ENCODE data around the gene MVP.

MVP gene

DNA sequence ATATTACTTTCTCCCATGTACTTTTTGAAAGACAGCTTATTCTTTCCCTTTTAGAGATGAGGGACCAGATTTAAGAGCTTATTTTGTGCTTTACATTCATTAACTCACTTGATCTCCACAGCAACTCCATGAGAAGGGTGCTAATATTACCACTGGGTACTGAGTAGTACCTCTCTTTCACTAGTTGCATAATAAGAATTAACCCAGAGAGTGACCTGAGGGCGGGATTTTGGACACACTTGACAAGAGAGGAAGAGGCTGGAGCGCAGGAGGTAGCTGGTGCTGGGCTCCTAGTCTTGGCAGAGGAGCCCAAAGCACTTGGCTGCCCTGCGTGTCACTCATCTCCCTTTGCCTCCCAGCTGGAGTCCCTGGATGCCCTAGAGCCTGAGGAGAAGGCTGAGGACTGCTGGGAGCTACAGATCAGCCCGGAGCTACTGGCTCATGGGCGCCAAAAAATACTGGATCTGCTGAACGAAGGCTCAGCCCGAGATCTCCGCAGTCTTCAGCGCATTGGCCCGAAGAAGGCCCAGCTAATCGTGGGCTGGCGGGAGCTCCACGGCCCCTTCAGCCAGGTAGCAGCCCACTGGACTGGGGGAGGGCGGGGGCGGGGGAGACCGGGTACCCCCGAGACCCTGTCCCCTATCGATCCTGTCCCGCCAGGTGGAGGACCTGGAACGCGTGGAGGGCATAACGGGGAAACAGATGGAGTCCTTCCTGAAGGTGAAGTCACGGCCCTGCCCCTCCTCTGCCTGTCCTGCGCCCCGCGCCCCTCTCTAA is 15.6 kb upstream of the MVP start:
- peak; percentile 32 to 64 for DNase-seq

DNA sequence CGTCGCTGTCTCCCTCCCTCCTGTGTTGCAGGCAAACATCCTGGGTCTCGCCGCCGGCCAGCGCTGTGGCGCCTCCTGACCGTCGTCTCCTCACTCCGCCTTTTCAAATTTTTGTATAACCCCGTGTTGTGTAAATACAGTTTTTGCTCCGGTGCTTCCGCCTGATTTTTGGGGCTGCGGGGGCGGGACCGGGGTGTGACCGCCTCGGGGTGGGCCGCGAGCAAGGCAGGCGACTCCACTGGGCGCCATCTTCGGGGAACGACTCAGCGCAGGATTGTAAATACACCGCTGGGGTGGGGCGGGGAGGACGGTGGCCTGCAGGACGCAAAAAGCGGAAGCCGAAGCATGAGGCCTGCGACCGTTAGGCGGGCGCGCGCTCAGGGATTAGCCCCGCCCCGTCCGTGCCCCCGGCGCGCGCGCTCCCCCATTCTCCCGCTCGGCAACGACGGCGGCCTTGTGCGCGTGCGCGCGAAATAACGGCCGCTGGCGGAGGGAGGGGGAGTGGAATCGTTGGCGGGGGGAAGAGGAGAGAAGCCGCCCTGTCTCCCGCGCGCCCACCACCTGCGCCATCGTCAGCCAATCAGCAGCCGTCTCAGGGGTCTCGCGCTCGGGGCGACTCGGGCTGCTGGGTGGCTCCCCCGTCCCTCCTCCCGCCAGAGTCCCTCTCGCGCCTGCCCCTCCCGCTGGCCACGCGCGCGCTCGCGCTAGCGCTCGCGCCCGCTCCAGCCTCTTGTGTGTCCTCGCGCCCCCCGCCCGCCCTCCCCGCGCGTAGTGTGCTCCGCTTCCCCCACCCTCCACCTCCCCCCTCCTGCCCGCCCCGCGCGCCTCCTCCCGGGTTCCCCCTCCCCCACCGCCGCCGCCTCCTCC is 14.8 kb upstream of the MVP start:
- peak; percentile 99 for DNase-seq

DNA sequence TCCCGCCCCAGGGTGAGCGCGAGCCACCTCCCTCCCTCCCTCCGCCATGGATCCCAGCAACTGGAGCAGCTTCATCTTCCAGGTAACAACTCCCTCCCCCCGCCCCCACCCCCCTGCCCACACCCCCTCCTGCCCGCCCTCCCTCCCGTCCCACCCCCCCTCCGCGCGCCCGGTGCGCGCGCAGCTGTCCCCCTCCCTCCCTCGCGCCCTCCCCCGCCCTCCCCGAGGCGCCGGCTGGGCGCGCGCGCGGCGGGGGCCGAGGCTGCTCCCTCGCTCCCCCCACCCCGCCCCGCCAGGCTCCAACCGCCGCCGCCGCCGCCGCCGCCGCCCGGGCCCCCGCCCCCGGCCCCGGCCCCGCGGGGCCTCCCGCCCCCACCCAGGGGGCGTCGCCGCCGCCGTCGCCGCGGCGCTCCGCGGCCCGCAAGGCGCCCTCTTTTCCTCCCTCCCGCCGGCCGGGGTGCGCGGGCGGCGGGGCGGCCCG is 14.1 kb upstream of the MVP start, which contains the start of gene MAZ:
TSS of gene MAZ (plus strand) at position 431 of the 481 bp plus-strand sequence. CDS start 173 bp downstream, outside the sequence.
- DNase-seq, result peak; percentile 85 to 95

DNA sequence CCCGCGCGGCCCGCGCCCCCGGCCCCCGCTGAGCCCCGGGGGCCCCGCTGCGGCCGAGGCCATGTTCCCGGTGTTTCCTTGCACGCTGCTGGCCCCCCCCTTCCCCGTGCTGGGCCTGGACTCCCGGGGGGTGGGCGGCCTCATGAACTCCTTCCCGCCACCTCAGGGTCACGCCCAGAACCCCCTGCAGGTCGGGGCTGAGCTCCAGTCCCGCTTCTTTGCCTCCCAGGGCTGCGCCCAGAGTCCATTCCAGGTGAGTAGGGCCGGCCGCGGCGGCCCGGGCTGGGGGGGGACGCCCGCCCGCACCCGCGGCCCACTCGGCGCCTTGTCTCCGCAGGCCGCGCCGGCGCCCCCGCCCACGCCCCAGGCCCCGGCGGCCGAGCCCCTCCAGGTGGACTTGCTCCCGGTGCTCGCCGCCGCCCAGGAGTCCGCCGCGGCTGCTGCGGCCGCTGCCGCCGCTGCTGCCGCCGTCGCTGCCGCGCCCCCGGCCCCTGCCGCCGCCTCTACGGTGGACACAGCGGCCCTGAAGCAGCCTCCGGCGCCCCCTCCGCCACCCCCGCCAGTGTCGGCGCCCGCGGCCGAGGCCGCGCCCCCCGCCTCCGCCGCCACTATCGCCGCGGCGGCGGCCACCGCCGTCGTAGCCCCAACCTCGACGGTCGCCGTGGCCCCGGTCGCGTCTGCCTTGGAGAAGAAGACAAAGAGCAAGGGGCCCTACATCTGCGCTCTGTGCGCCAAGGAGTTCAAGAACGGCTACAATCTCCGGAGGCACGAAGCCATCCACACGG is 13.4 kb upstream of the MVP start:
- DNase-seq, result peak; percentile 12 to 51

DNA sequence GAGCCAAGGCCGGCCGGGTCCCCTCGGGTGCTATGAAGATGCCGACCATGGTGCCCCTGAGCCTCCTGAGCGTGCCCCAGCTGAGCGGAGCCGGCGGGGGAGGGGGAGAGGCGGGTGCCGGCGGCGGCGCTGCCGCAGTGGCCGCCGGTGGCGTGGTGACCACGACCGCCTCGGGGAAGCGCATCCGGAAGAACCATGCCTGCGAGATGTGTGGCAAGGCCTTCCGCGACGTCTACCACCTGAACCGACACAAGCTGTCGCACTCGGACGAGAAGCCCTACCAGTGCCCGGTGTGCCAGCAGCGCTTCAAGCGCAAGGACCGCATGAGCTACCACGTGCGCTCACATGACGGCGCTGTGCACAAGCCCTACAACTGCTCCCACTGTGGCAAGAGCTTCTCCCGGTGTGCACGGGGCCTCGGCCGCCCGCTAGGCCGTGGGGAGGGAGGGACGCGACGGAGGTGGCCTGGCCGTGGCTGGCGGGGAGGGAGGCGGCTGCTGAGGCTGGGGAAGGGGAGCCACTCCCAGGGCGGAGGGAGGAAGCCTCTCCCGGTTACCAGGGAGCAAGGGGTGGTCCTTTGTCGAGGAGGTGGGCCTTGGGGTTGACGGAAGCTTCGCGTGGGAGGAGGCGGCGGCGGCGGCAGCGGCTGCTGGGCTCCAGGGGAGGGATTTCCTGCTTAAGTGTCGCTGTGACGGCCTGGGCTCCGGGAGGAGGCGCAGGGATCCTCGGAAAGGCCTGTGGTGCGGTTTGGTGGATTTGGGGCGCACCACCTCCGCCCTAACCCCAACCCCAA is 12.6 kb upstream of the MVP start:
- DNase-seq, result peak; percentile 87 to 88

DNA sequence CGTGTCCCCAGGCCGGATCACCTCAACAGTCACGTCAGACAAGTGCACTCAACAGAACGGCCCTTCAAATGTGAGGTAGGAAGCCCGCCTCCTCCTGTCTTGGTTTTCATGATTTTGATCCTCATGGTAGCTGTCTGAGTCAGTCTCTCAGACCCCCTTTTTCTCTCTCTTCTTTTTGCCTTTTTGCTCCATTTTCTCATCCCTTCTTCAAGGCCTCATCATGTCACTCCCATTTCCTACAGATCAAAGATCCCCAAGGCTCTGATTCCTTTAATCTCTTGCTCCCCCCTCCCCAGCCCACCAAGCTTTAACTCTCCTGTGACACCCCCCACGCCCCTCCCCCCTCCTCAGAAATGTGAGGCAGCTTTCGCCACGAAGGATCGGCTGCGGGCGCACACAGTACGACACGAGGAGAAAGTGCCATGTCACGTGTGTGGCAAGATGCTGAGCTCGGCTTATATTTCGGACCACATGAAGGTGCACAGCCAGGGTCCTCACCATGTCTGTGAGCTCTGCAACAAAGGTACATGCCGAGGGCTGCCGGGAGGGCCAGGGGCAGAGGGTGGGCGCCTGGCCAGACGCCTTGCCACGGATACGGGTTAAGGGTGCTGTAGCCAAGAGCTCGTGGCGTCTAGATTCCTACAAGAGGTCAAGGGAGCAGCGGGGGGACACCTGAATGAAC is 11.9 kb upstream of the MVP start:
- DNase-seq, result no peak

DNA sequence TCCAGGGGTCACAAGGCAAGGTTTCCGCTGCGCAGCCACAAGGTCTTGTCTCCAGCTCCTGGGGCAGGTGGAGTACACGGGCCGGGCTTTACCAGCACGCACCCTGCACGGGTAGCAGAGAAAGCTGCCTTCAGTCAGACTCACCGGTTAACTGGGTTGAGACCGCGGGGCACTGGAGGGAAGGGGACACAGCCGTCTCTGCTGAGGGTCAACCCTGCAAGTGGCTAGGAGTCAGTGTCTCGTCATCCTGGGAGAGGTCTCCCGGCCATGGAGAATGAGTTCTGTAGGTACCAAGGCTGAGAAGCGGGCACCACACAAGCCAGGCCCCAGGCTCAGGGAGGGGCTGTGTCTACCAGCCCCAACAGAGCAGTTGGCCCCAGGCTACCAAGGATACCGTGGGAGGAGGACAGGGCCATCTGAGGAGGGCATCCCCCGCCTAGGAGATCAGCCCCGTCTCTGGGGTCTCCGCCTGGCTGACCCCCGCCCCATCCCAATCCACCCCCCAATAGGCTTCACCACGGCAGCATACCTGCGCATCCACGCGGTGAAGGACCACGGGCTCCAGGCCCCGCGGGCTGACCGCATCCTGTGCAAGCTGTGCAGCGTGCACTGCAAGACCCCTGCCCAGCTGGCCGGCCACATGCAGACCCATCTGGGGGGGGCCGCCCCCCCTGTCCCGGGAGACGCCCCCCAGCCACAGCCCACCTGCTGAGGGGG is 11.1 kb upstream of the MVP start:
- DNase-seq, result no peak

DNA sequence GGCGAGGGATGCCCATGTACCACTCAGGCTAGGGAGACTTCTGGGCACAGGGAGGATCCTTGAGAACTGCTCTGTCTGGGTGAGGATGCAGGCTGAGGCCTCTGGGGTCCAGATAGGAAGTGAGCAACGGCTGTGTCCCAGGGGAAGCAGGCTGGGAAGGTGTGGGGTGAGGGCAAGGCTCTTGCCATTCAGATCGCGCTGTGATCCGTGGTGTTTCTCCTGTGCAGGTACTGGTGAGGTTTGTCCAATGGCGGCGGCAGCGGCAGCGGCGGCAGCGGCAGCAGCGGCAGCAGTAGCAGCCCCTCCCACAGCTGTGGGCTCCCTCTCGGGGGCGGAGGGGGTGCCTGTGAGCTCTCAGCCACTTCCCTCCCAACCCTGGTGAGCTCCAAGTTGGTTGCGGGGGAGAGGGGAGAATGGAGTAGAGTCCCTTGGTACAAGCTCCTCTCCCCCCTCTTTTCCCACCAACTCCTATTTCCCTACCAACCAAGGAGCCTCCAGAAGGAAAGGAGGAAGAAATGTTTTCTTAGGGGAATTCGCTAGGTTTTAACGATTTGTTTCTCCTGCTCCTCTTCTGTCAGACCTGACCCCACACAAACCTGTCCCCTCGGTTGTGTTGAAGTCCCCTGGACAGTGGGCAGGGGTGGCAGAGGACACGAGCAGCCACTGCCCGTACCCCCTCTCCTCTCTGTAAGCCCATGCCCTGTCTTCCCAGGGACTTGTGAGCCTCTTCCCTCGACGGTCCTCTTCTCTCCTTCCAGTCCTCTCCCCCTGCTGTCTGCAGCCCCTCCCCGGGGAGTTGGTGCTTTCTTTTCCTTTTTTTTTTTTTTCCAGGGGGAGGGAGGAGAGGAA is 10.2 kb upstream of the MVP start:
- DNase-seq, result no peak

DNA sequence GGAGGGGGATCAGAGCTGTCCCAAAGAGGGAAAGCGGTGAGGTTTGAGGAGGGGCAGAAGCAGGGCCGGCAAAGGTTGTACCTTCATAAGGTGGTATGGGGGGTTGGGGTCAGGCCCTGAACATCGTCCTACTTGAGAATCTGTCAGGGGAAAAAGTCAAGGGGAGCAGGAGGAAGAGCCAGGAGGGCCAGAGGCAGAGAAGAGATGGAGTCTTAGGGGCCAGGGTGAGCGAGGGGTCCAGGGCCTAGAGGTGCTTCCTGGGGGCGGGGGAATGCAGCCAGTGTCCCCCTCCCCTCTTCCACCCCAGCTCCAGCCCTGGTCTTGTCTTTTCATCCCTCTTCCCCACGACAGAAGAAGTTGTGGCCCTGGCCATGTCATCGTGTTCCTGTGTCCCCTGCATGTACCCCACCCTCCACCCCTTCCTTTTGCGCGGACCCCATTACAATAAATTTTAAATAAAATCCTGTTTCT is 9.5 kb upstream of the MVP start:
- no peak for DNase-seq

DNA sequence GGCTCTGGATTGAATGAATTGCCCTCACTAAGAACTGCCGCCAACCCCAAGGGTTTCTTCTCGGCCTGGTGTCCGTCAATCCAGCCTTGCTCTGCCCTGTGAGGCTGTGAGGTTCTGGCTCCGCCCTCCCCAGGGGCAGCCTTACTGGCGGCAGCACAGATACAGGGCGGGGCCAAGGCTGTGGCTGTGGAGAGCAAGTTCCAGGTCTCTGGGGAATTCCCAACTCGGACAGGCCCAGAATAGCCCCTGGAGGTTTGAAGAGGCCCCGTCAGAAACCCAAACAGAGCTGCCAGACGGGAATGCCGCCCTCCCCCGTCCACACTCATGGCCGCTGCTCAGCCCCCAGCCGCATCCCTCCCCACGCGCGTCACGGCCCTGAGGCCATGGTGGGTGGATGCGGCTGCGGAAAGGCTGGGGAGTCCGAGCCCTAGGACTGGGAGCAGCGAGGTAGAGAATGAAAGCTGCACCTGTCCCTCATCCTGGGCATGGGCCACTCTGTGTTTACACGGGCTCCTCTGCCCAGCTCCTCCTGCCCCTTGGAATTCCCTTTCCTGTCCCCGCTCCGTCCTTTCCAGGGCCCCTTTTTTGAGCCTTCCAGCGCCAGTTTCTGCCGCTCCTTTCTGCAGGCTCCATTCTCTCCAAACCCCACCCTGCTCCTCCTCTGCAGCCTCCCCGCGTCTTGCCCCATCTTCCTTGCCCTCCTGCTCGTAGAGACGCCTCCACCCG is 8.9 kb upstream of the MVP start:
- peak; percentile 89 to 96 for DNase-seq

DNA sequence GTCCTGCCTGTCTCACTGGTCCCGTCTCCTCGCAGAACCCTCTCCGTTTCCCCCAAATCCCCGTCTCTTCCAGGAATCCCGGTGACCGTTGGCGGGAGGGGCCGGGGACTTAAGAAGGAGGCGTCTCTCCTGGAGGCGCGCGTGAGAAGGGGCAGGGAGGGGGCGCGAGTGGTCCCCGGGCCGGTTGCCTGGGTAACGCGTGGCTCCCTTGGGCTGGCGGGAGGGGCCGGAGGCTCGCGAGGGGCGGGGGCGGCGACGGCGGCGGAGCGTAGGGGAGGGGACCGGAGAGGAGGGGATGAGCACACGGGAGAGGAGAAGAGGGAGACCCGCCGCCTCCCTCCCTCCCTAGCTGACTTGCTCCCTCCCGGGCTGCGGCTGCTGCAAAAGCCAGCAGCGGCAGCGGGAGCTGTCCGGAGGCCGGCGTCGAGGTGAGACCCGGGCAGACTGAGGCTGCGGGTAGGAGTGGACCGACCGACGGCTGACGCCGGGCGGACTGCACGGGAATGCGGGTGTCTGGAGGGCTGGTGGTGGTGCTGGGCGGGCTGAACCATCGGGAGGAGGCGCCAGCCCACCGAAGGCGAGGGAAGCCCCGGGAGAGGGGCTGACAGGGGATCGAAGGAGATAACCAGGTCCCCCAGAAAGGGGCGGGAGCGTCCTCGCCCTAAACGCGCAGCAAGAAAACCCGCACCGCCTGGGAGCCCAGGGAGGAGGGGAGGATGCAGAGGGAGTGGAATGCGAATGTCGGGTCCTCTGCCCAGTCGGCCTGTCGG is 8.2 kb upstream of the MVP start, which contains the start of gene PRRT2:
TSS of gene PRRT2 (plus strand) at position 298 of the 770 bp plus-strand sequence. CDS start 862 bp downstream, outside the sequence.
- DNase-seq, result peak; percentile 24 to 31

DNA sequence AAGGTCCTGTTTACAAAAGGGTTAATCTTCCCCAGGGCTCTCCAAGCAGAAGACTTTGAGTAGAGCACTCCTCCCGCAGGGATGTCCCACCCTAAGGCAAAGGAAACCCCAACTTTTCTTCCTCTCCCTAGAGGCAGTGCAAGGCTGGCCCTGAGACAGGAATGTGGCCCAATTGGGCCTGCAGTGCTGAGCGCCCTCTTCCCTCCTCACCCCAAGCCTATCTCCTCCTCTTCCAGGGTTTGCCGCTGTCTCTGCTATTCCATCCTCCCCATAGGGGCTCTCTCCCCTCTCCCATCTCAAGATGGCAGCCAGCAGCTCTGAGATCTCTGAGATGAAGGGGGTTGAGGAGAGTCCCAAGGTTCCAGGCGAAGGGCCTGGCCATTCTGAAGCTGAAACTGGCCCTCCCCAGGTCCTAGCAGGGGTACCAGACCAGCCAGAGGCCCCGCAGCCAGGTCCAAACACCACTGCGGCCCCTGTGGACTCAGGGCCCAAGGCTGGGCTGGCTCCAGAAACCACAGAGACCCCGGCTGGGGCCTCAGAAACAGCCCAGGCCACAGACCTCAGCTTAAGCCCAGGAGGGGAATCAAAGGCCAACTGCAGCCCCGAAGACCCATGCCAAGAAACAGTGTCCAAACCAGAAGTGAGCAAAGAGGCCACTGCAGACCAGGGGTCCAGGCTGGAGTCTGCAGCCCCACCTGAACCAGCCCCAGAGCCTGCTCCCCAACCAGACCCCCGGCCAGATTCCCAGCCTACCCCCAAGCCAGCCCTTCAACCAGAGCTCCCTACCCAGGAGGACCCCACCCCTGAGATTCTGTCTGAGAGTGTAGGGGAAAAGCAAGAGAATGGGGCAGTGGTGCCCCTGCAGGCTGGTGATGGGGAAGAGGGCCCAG is 7.3 kb upstream of the MVP start:
- DNase-seq, result no peak

DNA sequence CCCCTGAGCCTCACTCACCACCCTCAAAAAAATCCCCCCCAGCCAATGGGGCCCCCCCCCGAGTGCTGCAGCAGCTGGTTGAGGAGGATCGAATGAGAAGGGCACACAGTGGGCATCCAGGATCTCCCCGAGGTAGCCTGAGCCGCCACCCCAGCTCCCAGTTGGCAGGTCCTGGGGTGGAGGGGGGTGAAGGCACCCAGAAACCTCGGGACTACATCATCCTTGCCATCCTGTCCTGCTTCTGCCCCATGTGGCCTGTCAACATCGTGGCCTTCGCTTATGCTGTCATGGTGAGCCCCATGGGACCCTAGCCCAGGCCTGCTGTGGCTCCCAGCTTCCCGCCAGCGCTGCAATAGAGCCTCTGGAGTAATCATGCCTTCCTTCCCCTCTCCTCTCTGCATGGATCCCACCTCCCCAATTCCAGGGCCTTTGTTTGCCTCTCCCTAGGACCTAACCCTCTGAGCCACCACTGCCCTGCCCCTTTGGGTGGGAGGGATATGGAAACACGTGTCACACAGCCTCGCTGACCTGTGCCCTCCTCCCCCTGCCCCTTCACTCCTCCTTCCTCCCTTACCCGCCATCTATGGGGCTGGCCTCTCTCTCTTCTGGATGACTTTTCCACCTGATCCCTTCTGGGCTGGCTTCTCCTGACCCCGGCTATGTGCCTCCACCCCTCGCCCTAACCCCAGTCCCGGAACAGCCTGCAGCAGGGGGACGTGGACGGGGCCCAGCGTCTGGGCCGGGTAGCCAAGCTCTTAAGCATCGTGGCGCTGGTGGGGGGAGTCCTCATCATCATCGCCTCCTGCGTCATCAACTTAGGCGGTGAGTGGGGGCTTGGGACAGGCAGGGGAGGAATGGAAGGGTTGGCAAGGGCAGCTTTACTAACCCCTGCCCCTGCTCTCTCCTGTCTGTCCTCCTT is 6.4 kb upstream of the MVP start:
- no peak for DNase-seq

DNA sequence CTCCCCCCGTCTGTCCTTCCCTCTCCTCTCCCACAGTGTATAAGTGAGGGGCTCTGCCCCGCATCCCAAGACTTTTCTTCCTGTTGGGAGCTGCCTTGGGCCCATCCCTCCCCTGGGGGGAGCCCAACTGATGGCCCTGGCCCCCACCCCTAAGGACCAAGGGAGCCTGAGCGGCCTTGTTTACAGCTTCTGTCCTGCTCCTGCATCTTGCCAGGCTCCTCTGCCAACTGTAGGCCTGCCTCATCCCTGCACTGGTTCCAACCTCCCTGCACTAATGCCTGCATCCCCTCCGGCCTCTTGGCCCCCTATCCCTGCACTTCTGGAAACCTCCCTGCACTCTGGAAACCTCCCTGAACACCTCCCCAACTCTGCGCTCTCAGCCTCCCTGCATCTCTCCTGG is 5.7 kb upstream of the MVP start:
- DNase-seq, result no peak

DNA sequence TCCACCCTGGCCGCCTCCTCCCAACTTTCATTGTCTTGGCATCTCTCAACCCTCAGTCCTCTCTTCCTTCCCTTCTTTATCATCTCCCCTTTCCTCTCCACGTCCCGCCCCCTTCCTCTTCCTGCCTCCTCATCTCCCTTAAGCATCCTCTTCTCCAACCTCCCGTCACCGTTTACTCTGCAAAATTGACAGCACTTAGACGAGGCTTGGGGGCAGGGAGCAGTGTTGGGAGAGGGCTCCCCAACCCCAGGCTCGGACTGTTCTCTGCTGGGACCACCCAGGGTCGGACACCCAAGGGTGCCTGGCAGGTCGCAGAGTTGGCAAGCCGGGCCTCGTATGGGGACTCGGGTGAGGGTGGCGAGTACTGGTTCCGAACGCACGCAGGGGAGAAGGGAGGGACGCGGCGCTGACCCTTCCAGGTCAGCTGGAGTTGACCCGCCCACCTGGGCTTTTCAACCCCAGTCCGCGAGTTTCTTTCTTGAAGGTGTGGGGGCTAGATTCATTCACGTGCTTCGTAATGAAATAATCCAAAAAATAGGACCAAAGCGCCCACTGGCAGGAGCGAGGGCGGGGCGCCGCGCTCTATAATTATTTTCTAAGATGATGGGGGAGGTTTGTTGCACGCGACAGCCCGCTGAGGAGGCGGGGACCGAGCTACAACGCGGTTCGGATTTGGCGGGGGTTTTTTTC is 5.1 kb upstream of the MVP start:
- DNase-seq, result no peak
